Ammon's horn (tissue), 1 donor: Measurements from ENCODE around the gene NCBP3.

Experiments
- DNase-seq: peaks from one replicate; pipeline ENCODE4 v3.0.0-alpha.2; 2016; ENCODE audit warnings: low spot score

Gene NCBP3

DNA sequence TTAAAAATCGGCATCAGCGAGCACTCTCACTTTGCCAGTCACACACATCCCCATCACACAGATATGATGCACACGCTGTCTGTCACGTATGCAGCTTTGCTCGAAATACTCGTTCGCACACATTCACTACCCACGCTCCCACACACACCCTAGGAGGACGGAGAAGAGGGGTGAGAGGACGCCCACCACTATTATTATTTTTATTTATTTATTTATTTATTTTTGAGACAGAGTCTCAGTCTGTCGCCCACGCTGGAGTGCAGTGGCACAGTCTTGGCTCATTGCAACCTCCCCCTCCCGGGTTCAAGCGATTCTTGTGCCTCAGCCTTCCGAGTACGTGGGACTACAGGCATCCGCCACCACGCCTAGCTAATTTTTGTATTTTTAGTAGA is 92.0 kb downstream of the NCBP3 start:
- no peak for DNase-seq

DNA sequence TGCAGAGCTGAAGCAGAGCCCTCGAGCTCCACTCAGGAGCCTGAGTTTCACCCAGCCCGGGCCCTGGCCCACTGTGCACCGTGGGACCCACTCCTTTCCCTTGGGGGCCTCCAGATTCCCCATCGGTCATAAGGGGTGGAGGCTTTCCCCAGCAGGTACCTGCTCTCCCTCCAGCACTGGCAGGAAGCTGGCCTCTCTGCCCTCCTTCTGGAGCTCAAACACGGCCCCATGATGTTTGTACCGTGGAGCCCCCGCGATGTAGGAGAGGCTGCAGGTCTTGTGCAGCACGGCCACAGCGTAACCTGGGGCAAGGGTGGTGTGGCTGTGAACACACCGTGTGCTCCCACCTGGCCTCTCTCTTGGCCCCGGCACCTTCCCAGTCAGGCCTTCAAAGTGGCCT is 92.4 kb downstream of the NCBP3 start:
- DNase-seq, result no peak
